SU-DHL-6 (cell line): ENCODE data around the gene CDCA7.

Experiments
- CTCF ChIP-seq: fragments of 200-600 bp; sonication (generic); IDR thresholded peaks from one replicate; pipeline ENCODE4 v1.5.1; 2017; ENCODE audit warnings: antibody characterized with exemption, mild to moderate bottlenecking, low read length, moderate library complexity; ENCODE audit not compliant: insufficient read depth, poor library complexity, severe bottlenecking
- EZH2phosphoT487 ChIP-seq: fragments of 200-600 bp; sonication (generic), shearing (Covaris generic); conservative IDR thresholded peaks from 2 replicates; pipeline ENCODE4 v1.6.1; 2018; ENCODE audit warnings: mild to moderate bottlenecking, antibody characterized with exemption, low read length, moderate library complexity, mixed read lengths

DNA sequence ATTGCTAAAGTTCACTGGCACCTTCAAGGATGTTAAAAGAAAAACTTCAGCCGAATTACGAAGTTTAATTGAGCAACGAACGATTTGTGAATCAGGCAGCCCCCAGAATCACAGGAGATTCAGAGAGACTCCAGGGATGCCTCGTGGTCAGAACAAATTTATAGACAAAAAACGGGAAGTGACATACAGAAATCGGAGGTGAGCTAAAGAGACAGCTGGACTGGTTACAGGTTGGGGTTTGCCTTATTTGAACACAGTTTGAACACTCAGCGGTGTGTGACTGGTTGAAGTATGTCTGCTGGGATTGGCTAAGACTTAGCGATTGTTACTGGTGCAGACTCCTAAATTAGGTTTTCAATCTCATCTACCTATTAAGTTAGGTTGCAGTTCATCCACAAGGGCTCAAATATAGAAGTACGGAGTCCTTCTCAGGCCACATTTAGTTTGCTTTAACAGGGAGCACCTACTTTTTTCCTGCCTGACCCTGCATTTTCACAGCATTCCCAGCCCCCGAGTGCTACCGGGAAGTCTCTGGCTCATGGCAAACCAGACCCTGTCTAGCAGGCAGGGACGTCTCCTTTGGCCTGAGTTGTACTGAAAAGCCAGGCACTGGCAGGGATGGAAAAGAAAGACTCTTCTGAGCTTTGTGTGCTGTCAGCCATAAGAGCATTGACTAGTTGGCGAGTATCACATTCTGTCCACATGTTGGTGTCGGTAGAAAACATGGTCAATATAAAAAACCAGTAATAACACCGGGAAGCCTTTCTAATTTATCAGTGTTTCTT, 41.1 kb downstream of the CDCA7 start:
- TF ChIP-seq CTCF, result no peak
- no peak for TF ChIP-seq EZH2phosphoT487
